MV-4-11 (cell line): ENCODE data around the gene IFI35.
"Not testable (repeated sequence)": the region's sequence is repeated elsewhere in the genome, so short reads cannot be mapped to it uniquely, and the experiment has no call there.

Source experiments
- DNase-seq: peaks from one replicate; lab custom pipeline; 2025; lab: John Stamatoyannopoulos, UW

IFI35 gene

DNA sequence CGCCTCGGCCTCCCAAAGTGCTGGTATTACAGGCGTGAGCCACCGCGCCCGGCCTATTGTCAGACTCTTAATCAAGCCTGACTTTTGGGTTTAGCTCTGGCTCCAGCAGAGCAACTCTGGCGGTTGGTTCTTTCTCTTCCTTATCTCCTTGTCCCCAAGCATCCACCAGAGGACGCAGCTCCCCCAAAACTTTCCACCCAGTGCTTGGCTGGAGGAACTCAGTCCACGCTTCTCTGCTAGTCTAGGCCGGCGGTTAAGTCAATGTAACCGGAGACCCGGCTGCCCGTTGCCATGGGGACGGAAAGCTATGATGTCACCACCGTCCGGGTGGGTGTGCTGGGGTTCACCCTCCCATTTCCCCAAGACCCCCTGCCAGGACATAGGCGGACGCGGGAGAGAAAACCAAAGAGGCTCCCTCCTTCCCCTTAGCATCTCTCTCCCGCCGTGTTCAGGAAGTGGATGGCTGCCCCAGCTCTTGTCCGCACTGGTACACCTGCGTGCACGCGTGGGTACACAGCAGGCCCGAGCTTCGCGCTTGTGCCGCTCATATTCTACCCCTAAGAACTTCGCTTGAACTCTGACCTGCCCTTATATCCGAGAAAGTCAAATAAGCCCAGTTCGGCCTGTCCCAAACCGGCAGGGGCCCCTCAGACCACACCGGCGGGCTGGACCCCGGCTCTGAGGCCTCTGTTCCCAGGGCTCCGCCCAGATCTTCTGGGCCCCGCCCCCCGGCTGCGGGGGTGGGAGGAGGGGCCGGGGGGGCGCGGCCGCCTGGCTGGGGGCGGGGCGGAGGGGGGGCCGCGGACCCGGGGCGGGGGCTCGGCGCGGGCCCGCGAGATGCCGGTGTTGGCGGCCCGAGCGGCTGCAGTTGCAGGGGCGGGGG is 18.1 kb downstream of the IFI35 start, which contains the start of gene RND2:
Gene RND2, plus strand, starts transcription at position 825 of the 883 bp plus-strand sequence. CDS start 117 bp downstream, outside the sequence.
- DNase-seq: peak; percentile 95

GRCh38 chr17:43025290-43025657 is 18.7 kb downstream of the IFI35 start:
- no peak for DNase-seq

DNA sequence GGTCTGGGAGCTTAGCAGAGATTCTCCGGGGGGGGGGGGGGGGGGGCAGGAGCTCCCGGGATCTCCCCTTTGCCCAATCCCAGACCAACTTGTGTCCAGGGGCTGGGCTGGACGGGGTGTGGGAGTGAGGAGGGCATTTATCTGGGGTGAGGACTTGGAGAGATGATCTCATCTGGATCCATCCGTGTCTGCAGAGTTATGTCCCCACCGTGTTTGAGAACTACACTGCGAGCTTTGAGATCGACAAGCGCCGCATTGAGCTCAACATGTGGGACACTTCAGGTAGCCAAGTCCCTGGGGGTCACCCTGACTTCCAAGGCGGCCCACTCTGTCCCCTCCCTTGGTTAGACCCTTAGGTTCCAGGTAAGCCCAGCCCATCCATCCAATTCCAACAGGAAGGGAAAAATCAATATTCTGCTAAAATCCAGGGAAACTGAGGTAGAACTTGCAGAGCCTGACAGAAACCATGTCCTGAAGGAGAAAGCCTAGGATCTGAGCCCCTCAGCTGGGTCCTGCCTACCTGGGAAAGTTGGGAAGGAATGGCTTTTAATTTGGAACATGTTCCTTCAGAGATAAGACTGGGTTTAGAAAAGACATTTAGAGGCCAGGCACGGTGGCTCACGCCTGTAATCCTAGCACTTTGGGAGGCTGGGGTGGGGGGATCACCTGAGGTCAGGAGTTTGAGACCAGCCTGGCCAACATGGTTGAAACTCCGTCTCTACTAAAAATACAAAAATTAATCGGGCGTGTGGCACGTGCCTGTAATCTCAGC is 19.4 kb downstream of the IFI35 start:
- DNase-seq: no peak

DNA sequence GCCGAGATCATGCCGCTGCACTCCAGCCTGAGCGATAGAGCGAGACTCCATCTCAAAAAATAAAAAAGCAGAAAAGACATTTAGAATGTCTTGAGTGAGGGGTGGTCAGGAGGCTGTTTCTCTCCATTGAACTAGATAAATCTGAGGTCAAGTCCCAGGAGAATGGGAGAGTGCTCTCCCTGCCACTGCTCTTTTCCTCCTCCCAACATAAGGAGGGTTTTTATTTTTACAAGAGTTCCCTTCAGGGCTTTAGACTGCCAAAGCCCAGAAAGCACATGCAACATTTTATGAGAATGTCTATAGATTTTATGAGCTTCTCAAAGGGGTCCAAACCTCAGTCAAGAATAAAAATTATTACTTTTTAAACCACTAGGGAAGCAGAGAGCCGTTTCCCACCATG is 20.0 kb downstream of the IFI35 start:
- DNase-seq: no peak

DNA sequence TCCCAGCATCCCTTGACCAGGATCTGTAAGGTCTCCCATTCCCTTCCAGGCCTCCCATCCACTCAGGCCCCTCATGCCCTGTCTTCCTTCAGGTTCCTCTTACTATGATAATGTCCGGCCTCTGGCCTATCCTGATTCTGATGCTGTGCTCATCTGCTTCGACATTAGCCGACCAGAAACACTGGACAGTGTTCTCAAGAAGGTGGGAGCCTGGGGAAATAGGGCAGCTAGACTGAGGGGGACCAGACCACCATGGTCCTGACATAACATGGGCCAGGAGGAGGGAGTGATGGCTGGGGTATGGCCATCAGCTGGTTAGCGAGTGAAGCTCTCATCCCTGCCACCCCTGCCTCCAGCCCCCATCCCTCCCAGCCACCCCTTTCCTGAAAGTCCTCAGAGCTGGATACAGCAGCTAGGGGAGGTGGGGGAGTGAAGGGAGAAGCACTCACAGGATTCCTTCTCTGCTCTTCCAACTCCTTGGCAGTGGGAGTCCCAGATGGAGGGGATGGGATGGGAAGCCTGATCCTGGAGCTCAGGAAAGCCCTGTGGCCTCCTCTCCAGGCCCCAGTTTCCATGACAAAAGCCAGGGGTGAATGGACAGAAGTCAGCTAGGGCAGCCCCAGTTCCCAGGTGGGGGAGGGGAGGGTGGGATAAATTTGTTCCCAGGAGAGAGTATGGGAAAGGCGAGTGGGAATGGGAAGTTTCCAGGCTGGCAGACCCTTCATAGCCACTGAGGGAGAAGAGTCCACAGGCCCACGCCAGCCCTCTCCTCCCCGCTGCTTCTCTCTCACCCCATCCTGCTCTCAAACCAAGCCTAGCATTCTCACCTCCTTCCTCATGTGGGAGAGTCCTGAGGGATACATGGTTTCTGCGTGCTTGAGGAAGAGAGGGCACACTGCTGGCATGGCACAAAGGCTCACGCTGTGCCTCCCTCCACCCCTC is 20.8 kb downstream of the IFI35 start:
- DNase-seq: no peak

GRCh38 chr17:43028221-43028861 is 21.8 kb downstream of the IFI35 start:
- no peak for DNase-seq

DNA sequence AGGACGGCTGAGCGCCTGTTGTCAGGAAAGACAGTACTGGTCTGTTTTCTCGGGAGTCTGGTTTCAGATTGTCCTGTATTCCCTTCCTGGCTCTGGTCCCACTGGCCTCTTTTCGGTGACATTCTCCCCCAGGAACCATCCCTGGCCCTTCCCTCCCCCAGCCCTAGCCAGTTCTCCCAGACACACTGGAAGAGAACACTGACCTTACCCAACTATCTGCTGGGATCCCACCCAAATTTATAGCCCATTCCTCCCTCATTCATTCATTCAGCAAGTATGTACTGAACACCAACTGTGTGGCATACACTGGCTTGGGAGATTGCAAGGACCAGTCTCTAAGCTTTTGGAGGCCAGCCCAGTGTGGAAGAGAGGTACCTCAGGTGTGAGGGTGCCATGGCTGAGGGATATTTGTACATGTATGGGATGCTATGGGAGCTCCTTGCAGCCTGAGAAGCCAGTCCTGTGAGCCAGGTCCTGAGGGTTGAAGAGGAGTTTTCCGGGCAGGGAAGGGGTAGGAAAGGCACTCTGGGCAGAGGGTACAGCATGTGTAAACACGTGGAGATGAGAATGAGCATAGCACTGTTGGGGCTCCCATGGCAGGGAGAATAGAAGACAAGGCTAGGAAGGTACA is 23.7 kb downstream of the IFI35 start:
- DNase-seq: no peak

DNA sequence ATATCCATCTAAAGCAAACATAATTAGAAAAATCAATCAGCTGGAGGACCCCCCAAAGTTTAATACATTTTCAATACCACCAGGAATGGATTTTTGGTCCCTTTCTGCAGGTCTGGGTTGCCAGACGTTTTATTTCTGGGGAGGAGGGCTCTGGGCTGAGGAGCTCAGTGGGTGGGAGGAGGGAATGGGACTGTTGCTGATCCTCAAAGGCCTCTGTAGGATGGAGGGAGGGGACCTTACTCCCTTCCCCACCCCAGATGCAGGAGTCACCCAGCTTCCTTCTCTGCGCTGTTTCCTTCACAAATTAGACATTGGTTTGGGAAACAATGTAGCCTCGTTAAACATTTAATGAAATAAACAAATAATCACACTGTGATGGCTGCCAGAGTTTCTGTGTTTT is 25.1 kb downstream of the IFI35 start:
- DNase-seq: no peak

- no peak for DNase-seq
Measured at GRCh38 chr17:43033948-43034881, 27.6 kb downstream of the IFI35 start.

GRCh38 chr17:43034894-43035293 is 28.3 kb downstream of the IFI35 start:
- DNase-seq: no peak

GRCh38 chr17:43039646-43040045 is 33.1 kb downstream of the IFI35 start:
- DNase-seq: no peak

DNA sequence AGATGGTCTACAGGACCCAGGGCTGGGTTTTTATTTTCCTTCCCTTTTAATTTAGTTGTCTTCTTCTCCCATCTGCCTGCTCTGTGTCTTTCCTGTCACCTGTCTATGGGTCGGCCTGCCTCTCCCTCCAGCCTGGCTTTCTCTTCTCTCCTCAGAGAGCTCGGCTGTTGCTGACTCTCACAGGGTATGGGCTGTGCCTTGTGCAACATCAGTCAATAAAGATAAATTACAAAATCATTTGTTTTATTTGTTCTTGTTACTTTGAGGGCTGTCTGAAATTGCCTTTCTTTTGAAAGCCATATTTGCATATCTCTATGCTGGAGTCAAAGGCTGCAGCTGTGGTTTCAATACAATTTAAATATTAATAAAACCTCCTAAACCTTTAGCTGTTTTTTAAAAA is 34.1 kb downstream of the IFI35 start:
- no peak for DNase-seq

DNA sequence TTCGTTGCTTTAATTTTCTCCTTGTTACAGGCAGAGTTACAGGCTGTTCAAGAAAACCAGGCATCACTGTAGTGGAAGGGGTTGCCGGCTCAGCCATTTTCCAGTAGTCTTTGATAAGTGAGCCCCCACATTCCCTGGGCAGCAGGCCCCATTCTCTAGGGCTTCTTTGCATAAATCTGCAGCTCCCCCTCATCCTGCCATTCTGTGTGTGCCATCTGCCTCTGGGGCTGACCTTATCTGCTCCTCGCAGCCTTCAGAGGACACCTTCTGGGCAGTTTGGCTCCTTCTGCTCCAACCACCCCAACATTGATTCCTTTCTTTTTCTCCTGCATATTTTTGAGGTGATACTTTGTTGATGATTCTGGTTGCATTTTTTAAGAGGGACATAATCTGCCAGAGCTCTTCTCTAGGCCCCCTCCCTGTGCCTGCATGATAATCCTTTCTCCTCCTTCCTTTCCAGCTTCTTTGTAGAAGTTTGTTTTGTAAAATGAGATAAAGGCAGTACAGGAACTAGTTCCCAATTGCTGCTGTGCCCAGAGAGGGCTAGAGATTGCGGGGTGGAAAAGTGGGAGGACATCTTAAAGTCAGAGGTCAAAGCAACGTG is 35.5 kb downstream of the IFI35 start:
- DNase-seq: no peak

DNA sequence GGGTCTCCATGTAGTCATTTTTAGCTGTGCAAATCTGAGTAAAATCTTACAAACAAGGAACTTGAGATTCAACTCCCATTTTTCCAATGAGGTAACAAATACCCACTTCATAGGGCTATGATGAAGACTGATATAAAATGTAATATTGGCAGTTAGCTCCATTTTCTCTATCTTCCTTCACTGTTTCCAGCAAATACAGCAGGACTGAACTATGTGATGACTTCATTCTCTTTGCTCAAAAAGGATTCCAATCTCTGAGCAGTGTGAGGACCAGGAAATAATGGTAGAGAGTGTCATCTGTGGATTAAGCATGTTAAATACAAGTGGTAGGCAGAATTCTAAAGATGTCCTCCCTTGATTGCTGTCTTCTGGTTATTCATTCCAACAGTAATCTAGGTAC is 36.7 kb downstream of the IFI35 start:
- no peak for DNase-seq

GRCh38 chr17:43044024-43044423 is 37.4 kb downstream of the IFI35 start:
- DNase-seq: no peak

DNA sequence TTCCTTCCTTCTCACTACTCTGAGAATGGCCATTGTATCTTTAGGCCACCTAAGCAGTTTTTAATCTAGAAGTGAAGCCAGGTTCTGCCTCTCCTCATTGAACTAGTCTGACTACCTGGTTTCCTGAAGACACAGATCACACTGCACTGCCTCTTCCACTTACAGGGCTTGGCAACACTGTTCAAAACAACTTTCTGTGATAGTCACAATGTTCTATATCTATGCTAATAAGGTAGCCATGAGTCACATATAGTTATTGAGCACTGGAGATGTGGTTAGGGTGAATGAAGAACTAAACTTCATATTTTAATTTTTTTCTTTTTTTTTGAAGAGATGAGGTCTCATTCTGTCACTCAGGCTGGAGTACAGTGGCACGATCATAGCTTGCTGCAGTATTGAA is 45.4 kb downstream of the IFI35 start:
- no peak for DNase-seq

DNA sequence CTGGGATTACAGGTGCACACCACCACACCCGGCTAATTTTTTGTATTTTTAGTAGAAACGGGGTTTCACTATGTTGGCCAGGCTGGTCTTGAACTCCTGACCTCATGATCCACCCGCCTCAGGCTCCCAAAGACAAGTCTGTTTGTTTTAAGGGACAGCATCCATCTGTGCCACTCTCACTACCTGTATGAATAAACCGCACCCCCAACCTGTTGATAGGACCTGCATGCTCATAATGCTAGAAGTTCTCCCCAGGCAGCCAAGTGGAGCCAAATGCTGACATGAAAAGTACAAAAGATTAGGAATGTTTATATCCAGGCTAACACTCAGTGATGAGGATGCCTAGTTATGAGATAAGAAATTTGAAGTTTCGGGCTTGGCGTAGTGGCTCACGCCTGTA is 46.4 kb downstream of the IFI35 start:
- not testable (repeated sequence) for DNase-seq

DNA sequence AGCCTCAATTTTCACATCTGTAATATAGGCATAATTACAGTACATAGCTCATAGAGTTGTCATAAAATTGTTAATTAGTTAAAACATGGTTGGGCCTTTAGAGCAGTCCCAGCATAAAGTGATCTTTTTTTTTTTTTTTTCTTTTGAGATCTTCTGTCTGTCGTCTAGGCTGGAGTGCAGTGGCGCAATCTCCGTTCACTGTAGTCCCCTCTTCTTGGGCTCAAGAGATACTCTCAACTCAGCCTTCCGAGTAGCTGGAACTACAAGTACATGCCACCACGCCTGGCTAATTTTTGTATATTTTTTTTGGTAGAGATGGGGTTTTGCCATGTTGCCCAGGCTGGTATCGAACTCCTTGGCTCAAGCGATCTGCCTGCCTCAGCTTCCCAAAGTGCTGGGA is 49.5 kb downstream of the IFI35 start:
- DNase-seq: no peak

DNA sequence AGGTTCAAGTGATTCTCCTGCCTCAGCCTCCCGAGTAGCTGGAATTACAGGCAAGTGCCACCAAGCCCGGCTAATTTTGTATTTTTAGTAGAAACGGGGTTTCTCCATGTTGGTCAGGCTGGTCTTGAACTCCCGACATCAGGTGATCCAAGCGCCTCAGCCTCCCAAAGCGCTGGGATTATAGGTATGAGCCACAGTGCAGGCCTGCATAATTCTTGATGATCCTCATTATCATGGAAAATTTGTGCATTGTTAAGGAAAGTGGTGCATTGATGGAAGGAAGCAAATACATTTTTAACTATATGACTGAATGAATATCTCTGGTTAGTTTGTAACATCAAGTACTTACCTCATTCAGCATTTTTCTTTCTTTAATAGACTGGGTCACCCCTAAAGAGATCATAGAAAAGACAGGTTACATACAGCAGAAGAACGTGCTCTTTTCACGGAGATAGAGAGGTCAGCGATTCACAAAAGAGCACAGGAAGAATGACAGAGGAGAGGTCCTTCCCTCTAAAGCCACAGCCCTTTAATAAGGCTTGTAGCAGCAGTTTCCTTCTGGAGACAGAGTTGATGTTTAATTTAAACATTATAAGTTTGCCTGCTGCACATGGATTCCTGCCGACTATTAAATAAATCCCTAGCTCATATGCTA is 56.5 kb downstream of the IFI35 start:
- DNase-seq: no peak
